Activated T-helper 1 cell treated with anti-CD3 and anti-CD28 coated beads, Interleukin-12 subunit alpha, Interleukin-12 subunit beta, Interleukin-2, Interleukin-4 antibody, amounts not matched to agents 30 ng/mL and 10 ng/mL and 1 ng/mL, durations not matched to agents 14 hours and 24 hours and 36 hours (primary cell): Measurements from ENCODE around the gene TSPAN3. TPM values are rescaled to one million over a fixed set of nuclear protein-coding genes. Genes with fewer than 3 reads are reported as not detected.
A peak's percentile ranks its signal among the peaks of the same experiment; 100 is the strongest.

Experiments used
- DNase-seq: peaks from one replicate; pipeline ENCODE4 v3.0.0; 2021; ENCODE audit warnings: low spot score
- H3K27ac Mint-ChIP-seq: one replicate; pipeline ENCODE4 v1.8.0; 2021; ENCODE audit warnings: mild to moderate bottlenecking, mixed read lengths
- H3K27me3 Mint-ChIP-seq: one replicate; pipeline ENCODE4 v1.8.0; 2022; ENCODE audit warnings: mild to moderate bottlenecking, moderate library complexity, mixed read lengths; ENCODE audit not compliant: insufficient read depth
- H3K36me3 Mint-ChIP-seq: one replicate; pipeline ENCODE4 v1.8.0; 2021; ENCODE audit warnings: low read depth, mixed read lengths
- H3K4me1 Mint-ChIP-seq: one replicate; pipeline ENCODE4 v1.8.0; 2021; ENCODE audit warnings: low read depth, mixed read lengths
- H3K4me3 Mint-ChIP-seq: one replicate; pipeline ENCODE4 v1.8.0; 2021; ENCODE audit warnings: mild to moderate bottlenecking, moderate library complexity, mixed read lengths
- H3K9me3 Mint-ChIP-seq: one replicate; pipeline ENCODE4 v1.8.0; 2021; ENCODE audit warnings: mixed read lengths
- intact Hi-C: fragments of 100-400 bp; cut with micrococcal nuclease; formaldehyde crosslinking; loops from one replicate; pipeline ENCODE4 v1.15.1; 2024
- total RNA-seq: library from RNA; stranded (reverse); gene quantifications from 2 replicates; pipeline ENCODE4 v1.2.3, GENCODE V29; 2022

The TSPAN3 gene
- total RNA-seq, 1 donor from 2014 or later: 41.5 TPM

DNA sequence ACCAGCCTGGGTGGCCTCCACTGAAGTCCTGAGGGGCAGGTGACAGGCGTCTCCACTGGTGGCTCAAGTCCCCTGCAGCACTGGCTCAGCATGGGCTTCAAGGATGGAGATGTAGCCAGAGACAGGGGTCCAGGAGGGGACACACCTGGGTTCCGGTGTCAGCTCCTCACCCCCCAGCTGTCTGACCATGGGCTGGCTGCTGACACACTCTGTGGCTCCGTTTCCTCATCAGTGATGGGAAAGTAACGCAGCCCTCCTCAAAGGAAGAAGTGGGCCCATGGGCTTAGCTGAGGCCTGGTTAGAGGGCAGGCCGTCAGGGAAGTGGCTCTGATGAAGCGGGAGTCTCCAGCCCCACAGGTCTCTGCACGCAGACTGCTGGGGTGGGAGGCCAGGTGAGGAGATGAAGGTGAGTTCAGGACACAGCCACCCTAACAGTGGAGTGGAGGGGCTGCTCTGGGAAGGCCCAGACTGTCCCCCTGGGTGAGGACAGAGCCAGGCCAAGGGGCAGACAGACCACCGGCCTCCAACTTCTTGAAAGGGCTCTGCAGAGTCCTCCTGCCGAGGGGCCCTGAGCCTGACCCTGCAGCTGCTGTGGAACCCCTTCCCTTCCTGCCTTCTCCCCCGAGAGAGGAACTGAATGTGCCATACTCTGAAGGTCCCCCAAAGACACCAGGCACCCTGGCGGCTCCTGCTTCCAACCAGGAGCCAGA is 52.0 kb downstream of the TSPAN3 start:
- peaks cover 93% of the 10 kb centered on the region for H3K4me1 Mint-ChIP-seq
- no peaks in the 10 kb centered on the region for H3K27me3 Mint-ChIP-seq
- DNase-seq: no peak
- intact Hi-C loops: loop anchor here (10.0 kb wide), 1 partner anchor 1374 kb away; the partner anchor contains the start of genes IMP3 and SNX33
- H3K4me3 Mint-ChIP-seq: peak overlapping the region; percentile 7
- peak overlapping the region; percentile 94 for H3K27ac Mint-ChIP-seq
- no peaks in the 10 kb centered on the region for H3K9me3 Mint-ChIP-seq
- H3K36me3 Mint-ChIP-seq: peaks cover 50% of the 10 kb centered on the region

DNA sequence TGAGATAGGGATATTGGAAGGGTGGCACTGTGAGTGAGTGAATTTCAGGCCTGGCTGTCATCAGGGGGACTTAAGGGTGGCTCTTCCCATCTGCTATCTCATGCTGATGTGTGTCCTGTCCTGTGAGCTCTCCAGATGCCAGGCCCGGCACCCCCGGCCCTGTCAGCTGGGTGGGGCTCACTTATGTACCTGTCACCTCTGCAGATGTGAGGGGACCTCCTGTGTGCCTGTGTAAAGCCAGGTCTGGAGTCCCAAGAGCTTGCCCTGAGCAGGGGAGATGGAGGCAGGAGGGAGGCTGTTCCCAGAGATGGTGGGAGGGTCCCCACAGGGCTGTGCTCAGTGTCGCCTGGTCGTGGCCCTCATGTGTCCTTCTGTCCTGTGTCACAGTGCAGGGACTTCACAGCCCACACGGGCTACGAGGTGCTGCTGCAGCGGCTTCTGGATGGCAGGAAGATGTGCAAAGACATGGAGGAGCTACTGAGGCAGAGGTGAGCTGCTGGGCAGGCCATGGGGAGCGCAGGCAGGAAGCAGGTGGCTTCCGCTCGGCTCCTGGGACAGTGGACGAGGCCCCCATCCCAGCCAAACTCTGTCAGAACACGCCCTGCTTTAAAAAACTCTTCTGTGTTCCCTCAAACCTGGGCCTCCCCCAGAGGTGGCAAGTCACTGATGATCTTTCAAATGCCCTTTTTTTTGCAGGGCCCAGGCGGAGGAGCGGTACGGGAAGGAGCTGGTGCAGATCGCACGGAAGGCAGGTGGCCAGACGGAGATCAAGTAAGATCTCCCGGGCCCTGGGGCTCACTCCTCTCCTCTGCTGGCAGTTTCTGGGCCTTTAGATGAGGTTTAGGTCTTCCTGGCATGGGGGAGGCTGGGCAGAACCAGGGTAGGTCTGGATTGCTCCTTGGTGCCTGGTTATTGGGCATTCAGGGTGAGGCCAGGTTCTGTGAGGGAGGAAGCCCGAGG is 52.9 kb downstream of the TSPAN3 start:
- H3K9me3 Mint-ChIP-seq: no peaks in the 10 kb centered on the region
- intact Hi-C loops: loop anchor here (10.0 kb wide), 1 partner anchor 1373 kb away; the partner anchor contains the start of genes IMP3 and SNX33
- H3K4me1 Mint-ChIP-seq: peaks cover 93% of the 10 kb centered on the region
- no peak for DNase-seq
- H3K27ac Mint-ChIP-seq: peak overlapping the region; percentile 85
- H3K4me3 Mint-ChIP-seq: peak overlapping the region; percentile 7
- H3K36me3 Mint-ChIP-seq: peaks cover 48% of the 10 kb centered on the region
- H3K27me3 Mint-ChIP-seq: no peaks in the 10 kb centered on the region

DNA sequence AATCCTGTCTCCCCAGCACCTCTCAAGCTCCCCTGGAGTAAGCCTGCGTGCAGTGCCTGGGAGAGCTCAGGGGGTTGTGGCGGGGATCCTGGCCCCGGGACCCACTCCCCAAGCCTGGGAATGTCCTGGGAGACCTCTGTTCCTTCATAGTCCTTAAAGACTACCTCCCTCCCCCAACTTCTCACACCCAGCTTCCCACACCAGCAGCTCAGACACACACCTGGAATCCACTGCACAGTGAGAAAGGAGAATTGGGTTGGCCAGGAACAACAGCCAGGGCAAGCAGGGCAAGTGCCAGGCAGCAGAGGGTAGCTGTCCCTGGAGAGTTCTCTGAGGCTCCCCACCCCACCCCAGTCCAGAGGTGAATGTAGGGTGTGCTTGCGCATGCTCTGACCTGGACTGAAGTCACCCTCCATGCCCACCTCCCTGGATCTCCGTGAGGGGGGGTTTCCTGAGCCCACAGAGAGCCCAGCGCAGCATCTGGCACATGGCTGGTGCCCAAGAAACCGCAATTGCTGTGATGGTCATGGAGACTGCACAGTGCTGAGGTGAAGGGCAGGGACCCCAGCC is 53.7 kb downstream of the TSPAN3 start:
- intact Hi-C loops: loop anchor here (10.0 kb wide), 1 partner anchor 1372 kb away; the partner anchor contains the start of genes IMP3 and SNX33
- no peak for DNase-seq
- Mint-ChIP-seq H3K4me3 (no peak overlapping the region), H3K36me3 (peaks cover 49% of the 10 kb centered on the region), H3K27ac (peak overlapping the region; percentile 85), H3K9me3 (no peaks in the 10 kb centered on the region), H3K27me3 (no peaks in the 10 kb centered on the region), H3K4me1 (peaks cover 93% of the 10 kb centered on the region)

DNA sequence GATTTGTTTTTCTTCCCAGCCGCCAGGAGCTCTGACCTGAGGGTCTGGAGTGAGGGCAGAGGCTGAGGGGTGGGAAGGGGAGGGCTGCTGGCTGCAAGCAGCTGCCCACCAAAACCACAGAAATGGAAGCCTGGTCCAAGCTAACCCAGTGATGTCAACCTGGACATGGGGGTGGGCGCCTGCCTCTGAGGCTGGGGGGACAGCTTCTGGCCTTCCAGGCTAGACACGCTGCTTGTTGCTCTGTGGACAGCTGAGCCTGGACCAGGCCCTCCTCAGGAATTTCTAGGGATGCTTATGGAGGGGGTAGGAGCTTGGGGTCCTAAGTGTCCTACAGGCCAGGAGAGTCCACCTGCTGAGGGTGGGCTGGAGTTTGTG is 54.6 kb downstream of the TSPAN3 start:
- H3K9me3 Mint-ChIP-seq: no peaks in the 10 kb centered on the region
- peaks cover 93% of the 10 kb centered on the region for H3K4me1 Mint-ChIP-seq
- no peak for DNase-seq
- peaks cover 51% of the 10 kb centered on the region for H3K36me3 Mint-ChIP-seq
- no peak overlapping the region for H3K4me3 Mint-ChIP-seq
- H3K27me3 Mint-ChIP-seq: no peaks in the 10 kb centered on the region
- peak overlapping the region; percentile 85 for H3K27ac Mint-ChIP-seq
- intact Hi-C loops: loop anchor here (10.0 kb wide), 1 partner anchor 1372 kb away; the partner anchor contains the start of genes IMP3 and SNX33

DNA sequence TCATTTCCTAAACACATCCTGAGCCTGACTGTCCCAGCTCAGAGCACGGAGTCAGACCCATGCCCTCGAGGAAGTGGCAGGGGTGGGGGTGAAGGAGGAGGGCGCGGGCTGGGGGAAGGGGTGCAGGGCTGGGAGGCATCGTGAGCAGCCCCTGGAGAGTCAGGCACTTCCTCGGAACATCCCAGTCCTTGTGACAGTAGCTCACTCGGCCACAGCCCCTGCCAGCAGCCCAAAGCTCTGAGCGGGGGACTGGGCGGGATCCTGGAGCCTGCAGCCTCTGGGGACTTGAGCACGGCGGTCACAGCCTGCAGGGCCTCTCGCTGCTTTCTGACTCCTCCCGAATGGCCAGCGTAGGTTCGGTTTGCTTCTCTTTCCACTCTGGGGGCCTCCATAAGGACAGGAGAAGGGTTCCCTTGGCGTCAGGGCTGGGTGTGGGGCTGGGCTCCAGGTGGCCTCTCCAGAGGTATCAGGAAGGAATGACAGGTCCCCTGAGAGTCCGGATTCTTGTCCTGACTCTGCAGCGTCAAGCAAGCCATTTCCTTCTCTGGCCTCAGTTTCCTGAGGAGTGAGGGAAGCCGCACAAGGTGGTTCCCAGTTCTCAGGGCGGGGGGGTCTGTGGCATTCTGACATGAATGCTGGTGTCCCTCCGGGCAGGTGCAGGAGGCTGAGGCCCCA is 55.1 kb downstream of the TSPAN3 start:
- peak overlapping the region; percentile 92 for H3K27ac Mint-ChIP-seq
- H3K27me3 Mint-ChIP-seq: no peaks in the 10 kb centered on the region
- no peaks in the 10 kb centered on the region for H3K9me3 Mint-ChIP-seq
- intact Hi-C loops: loop anchor here (2.0 to 10.0 kb wide), 2 partner anchors 55 to 1371 kb away; partner anchors contain the start of genes IMP3, SNX33 and TSPAN3
- peaks cover 52% of the 10 kb centered on the region for H3K36me3 Mint-ChIP-seq
- peaks cover 94% of the 10 kb centered on the region for H3K4me1 Mint-ChIP-seq
- H3K4me3 Mint-ChIP-seq: peak overlapping the region; percentile 44
- DNase-seq: no peak

DNA sequence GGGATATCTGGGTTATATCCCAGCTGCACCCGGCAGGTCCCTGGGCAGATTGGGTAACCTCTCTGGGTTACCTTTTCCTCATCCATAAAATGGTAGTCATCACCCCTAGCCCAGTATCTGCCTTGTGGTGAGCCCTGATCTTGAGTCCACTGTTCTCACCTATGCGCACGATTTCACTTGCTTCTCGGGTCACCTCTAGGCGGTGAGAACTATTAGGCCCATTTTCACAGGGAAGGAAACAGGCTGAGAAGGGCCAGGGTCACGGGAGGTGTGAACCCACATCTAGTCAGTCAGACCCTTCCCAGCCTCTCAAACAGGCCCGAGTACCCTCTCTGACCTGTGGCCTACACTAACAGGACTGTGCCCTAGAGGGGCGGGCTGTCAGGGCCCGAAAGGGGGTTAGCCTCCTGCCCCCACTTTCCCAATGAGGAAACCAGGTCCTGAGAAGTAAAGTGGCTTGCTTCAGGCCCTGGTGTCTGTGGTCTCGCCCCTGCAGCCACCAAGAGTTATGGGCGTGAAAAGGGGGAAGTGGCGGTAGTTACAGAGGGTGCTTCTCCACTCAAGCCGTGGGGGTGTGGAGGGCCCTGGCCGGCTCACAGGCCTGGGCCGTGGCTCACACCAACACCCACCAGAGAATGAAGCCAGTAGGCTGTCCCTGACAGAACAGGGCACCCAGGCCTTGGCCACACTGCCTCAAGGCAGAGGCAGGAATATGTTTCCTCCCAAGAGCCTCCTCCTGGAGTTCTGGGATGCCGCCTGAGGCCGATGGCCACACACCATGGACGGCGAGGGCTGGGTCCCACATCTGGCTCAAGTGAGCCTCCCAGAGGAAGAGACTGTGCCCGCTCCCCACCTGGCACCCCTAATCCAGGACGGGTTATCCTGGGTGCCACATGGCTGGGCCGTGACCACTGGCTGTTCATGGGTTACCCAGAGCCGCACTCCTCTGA is 56.5 kb downstream of the TSPAN3 start:
- intact Hi-C loops: loop anchor here (1.0 to 10.0 kb wide), 7 partner anchors 8 to 1370 kb away; partner anchors contain the start of genes IMP3, RCN2, SNX33 and TSPAN3
- H3K27ac Mint-ChIP-seq: peak overlapping the region; percentile 92
- H3K9me3 Mint-ChIP-seq: no peaks in the 10 kb centered on the region
- peaks cover 49% of the 10 kb centered on the region for H3K36me3 Mint-ChIP-seq
- no peak for DNase-seq
- no peaks in the 10 kb centered on the region for H3K27me3 Mint-ChIP-seq
- H3K4me3 Mint-ChIP-seq: peak overlapping the region; percentile 70
- peaks cover 93% of the 10 kb centered on the region for H3K4me1 Mint-ChIP-seq

DNA sequence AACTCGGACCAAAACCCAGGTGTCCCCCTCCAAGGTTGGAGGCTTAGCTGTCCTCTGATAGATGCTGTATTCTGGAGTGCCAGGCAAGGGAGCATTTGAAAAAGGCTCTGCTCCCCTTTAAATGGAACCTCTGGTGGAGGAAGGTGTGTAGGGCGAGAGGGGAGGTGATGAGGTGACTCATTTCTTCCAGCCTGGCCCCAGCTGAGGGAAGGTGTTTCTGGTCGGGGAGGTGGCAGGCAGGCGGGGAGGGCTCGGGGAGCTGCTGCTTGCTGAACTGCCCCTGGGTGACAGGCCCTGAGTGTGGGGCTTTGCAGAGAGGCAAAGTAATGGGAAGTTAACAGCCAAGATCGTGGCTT is 57.2 kb downstream of the TSPAN3 start:
- intact Hi-C loops: loop anchor here (1.0 to 10.0 kb wide), 10 partner anchors 9 to 1369 kb away; partner anchors contain the start of genes IMP3, RCN2, SNX33 and TSPAN3
- DNase-seq: peak; percentile 79
- peak overlapping the region; percentile 70 for H3K4me3 Mint-ChIP-seq
- H3K4me1 Mint-ChIP-seq: peaks cover 93% of the 10 kb centered on the region
- peaks cover 44% of the 10 kb centered on the region for H3K36me3 Mint-ChIP-seq
- no peaks in the 10 kb centered on the region for H3K27me3 Mint-ChIP-seq
- H3K27ac Mint-ChIP-seq: peak overlapping the region; percentile 92
- H3K9me3 Mint-ChIP-seq: no peaks in the 10 kb centered on the region

DNA sequence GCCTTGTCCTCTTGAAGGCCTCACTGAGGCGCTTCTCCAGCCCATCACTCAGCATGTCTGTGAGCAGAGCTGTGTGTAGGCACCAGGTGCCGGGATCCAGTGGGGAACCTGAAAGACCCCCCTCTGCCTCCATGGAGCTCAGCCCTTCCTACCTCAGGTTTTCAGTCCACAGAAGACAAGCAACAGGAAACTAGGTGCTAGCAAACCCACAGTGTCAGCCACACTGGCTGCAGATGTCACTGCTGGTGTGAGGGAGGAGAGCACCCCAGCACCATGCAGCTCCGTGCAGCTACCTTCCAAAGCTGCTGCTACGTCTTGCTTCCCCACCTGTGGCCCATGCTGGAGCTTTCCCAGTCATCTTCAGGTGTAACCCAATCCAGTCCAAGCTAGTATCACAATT is 58.0 kb downstream of the TSPAN3 start:
- DNase-seq: peak; percentile 59
- H3K4me1 Mint-ChIP-seq: peaks cover 88% of the 10 kb centered on the region
- H3K4me3 Mint-ChIP-seq: peak overlapping the region; percentile 70
- intact Hi-C loops: loop anchor here (1.0 to 10.0 kb wide), 6 partner anchors 16 to 1368 kb away; partner anchors contain the start of genes IMP3 and SNX33
- H3K27ac Mint-ChIP-seq: peak overlapping the region; percentile 92
- no peaks in the 10 kb centered on the region for H3K27me3 Mint-ChIP-seq
- H3K9me3 Mint-ChIP-seq: no peaks in the 10 kb centered on the region
- H3K36me3 Mint-ChIP-seq: peaks cover 38% of the 10 kb centered on the region

DNA sequence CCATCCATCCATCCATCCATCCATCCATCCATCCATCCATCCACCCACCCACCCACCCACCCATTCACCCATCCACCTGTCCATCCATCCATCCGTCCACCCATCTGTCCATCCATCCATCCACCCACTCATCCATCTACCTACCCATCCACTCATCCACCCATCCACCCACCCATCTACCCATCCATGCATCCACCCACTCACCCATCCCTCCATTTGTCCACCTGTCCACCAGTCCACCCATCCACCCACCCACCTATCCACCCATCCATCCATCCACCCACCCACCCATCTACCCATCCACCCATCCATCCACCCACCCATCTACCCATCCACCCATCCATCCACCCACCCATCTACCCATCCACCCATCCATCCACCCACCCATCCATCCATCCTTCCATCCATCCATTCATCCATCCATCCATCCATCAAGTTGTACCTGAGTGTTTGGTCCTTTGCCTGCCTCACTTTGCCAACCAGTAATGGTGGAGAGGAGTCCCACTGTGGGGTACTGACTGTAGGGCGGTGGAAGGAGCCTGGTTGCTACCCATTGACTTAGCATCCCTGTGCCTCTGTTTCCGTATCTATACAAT is 58.7 kb downstream of the TSPAN3 start:
- Mint-ChIP-seq H3K36me3 (peaks cover 32% of the 10 kb centered on the region), H3K4me1 (peaks cover 81% of the 10 kb centered on the region), H3K4me3 (peak overlapping the region; percentile 70), H3K27me3 (no peaks in the 10 kb centered on the region), H3K27ac (peak overlapping the region; percentile 92), H3K9me3 (no peaks in the 10 kb centered on the region)
- intact Hi-C loops: loop anchor here (5.0 to 10.0 kb wide), 3 partner anchors 110 to 1367 kb away; partner anchors contain the start of genes IMP3 and SNX33
- no peak for DNase-seq

DNA sequence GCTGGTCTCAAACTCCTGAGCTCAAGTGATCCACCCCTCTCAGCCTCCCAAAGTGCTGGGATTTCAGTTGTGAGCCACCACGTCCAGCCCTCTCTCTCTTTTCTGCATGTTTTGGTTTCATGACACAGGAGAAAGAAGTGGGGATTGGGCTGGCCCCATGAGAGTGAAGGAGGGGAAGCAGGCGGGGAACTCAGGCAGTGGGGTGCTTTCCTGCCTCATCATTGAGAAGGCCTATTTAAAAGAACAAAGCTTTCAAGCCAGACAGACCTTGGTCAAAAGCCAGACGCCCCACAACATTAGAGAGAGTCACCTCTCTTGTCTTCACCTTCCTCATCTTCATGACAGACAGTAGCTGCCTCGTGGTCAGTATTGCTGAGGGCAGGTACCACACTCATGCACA is 60.1 kb downstream of the TSPAN3 start:
- Mint-ChIP-seq H3K27ac (peak overlapping the region; percentile 84), H3K4me1 (peaks cover 85% of the 10 kb centered on the region), H3K9me3 (no peaks in the 10 kb centered on the region), H3K27me3 (no peaks in the 10 kb centered on the region), H3K36me3 (peaks cover 44% of the 10 kb centered on the region), H3K4me3 (peak overlapping the region; percentile 20)
- intact Hi-C loops: loop anchor here (5.0 to 10.0 kb wide), 3 partner anchors 109 to 1366 kb away; partner anchors contain the start of genes IMP3 and SNX33
- no peak for DNase-seq

DNA sequence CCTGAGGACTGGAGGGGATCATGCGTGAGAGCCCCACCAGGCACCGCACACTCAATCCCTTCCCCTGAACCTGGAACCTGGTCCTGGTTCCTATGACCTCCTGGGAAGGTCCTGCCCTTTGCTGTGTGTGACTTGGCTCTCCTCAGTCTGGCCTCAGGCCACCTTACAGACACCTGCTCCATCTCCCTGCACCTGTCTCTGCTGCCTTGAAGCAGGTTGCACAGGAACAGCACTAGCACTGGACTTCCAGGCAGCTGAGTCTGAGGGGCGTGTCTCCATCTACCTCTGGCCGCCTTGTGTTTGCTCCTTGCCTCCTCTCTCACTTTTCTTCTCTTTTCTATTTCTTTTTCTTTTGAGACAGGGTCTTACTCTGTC is 60.6 kb downstream of the TSPAN3 start:
- H3K27ac Mint-ChIP-seq: peak overlapping the region; percentile 84
- intact Hi-C loops: loop anchor here (5.0 to 10.0 kb wide), 3 partner anchors 108 to 1365 kb away; partner anchors contain the start of genes IMP3 and SNX33
- DNase-seq: no peak
- peak overlapping the region; percentile 20 for H3K4me3 Mint-ChIP-seq
- H3K4me1 Mint-ChIP-seq: peaks cover 86% of the 10 kb centered on the region
- H3K9me3 Mint-ChIP-seq: no peaks in the 10 kb centered on the region
- no peaks in the 10 kb centered on the region for H3K27me3 Mint-ChIP-seq
- H3K36me3 Mint-ChIP-seq: peaks cover 47% of the 10 kb centered on the region
